Measurements from ENCODE around the gene DNAJB9. TPM values are rescaled to one million over a fixed set of nuclear protein-coding genes. Genes with fewer than 3 reads are reported as not detected.

DNAJB9 gene
- 29.2 and 56.8 TPM in 2 replicates for total RNA-seq

GRCh38 chr7:108569381-108570145 is at the start of gene DNAJB9, which contains the start of gene THAP5:
DNAJB9 (plus strand) TSS chr7:108569874; CDS start chr7:108571727, 1,853 bp downstream.
THAP5 (minus strand) TSS chr7:108569706; CDS start chr7:108569569, 137 bp downstream.

GRCh38 chr7:108525985-108526767 is 43.5 kb upstream of the DNAJB9 start, which contains the start of gene PNPLA8:
PNPLA8 (minus strand) TSS chr7:108526135; CDS start chr7:108515491, 10,644 bp downstream.

Other genes with a start within 250 kb of the DNAJB9 start
- gene NRCAM, start 113.4 kb upstream of the DNAJB9 start, total RNA-seq = 31.9 and 32.8 TPM in 2 replicates
- 25.7 and 33.6 TPM in 2 replicates for gene PNPLA8, start 43.7 kb upstream of the DNAJB9 start, total RNA-seq
- gene THAP5, start 168 bp upstream of the DNAJB9 start, total RNA-seq = 12.7 and 23.4 TPM in 2 replicates

All from epithelial cell of umbilical artery (primary cell).